Measurements from ENCODE around the gene PALD1.

PALD1 gene

DNA sequence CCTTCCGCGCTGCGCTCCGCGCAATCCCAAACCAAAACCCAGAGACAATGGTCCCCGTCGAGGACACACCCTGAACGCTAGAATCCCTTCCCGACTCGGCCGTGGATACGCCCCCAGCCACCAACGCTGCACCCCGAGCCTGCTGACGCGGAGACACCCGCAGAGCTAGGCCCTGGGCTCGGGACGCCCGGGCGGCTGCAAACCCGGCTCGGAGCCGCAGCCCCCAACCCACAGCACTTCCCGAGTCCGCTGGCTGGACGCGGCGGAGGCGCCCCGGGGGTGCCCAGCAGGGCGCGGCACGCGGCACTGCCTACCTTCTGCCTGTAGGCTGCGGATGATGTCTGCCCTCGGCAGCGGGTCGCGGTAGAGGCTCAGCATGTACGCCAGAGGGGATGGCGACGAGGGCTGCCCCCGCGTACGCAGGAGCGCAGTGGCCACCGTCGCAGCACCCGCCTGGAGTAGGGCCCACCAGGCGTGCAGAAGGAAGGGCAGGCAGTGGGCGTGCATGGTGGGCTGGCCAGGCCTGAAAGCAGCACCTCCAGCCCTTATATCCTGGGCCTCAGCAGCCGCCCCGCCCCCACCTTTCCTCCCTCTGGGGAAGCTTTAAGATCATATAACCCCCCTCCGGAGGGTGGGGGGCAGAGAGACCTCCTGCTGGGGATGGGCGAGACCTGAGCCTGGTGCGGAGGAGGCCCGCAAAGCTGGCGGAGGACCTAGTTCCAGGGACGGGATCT, 37.2 kb upstream of the PALD1 start, which contains the start of gene NODAL:
TSS of gene NODAL (minus strand) at position 521 of the 734 bp plus-strand sequence. CDS start at position 507, 14 bp downstream.
- no peak for TF ChIP-seq POLR2A (IDR thresholded peaks at IDR 0.05; ENCODE audit: low read depth, low read length)
- TF ChIP-seq TAF1 (IDR thresholded peaks at IDR 0.05; ENCODE audit: borderline replicate concordance, low read depth, low read length): no peak
- no peak for TF ChIP-seq POLR2AphosphoS5 (IDR thresholded peaks at IDR 0.05; ENCODE audit: low read depth, low read length)
- FAIRE-seq (no peak), DNase-seq (ENCODE audit: insufficient read length) (no peak)

GRCh38 chr10:70441895-70442309, 36.7 kb upstream of the PALD1 start:
- FAIRE-seq: no peak
- TF ChIP-seq TAF1 (IDR thresholded peaks at IDR 0.05; ENCODE audit: borderline replicate concordance, low read depth, low read length) (no peak), POLR2A (IDR thresholded peaks at IDR 0.05; ENCODE audit: low read depth, low read length) (no peak), POLR2AphosphoS5 (IDR thresholded peaks at IDR 0.05; ENCODE audit: low read depth, low read length) (no peak)
- no peak for DNase-seq (ENCODE audit: insufficient read length)

- FAIRE-seq: no peak
- DNase-seq (ENCODE audit: insufficient read length): no peak
- TF ChIP-seq POLR2AphosphoS5 (IDR thresholded peaks at IDR 0.05; ENCODE audit: low read depth, low read length) (no peak), POLR2A (IDR thresholded peaks at IDR 0.05; ENCODE audit: low read depth, low read length) (no peak), TAF1 (IDR thresholded peaks at IDR 0.05; ENCODE audit: borderline replicate concordance, low read depth, low read length) (no peak)
Measured at GRCh38 chr10:70442332-70442988, 36.1 kb upstream of the PALD1 start.

- FAIRE-seq: no peak
- TF ChIP-seq POLR2A (IDR thresholded peaks at IDR 0.05; ENCODE audit: low read depth, low read length) (no peak), POLR2AphosphoS5 (IDR thresholded peaks at IDR 0.05; ENCODE audit: low read depth, low read length) (no peak), TAF1 (IDR thresholded peaks at IDR 0.05; ENCODE audit: borderline replicate concordance, low read depth, low read length) (no peak)
- no peak for DNase-seq (ENCODE audit: insufficient read length)
Measured at GRCh38 chr10:70444744-70445143, 33.8 kb upstream of the PALD1 start.

GRCh38 chr10:70445718-70446657, 32.6 kb upstream of the PALD1 start:
- no peak for DNase-seq (ENCODE audit: insufficient read length)
- TF ChIP-seq POLR2AphosphoS5 (IDR thresholded peaks at IDR 0.05; ENCODE audit: low read depth, low read length): no peak
- TF ChIP-seq TAF1 (IDR thresholded peaks at IDR 0.05; ENCODE audit: borderline replicate concordance, low read depth, low read length): no peak
- TF ChIP-seq POLR2A (IDR thresholded peaks at IDR 0.05; ENCODE audit: low read depth, low read length): no peak
- FAIRE-seq: no peak

GRCh38 chr10:70448236-70448635, 30.3 kb upstream of the PALD1 start:
- DNase-seq (ENCODE audit: insufficient read length): no peak
- no peak for FAIRE-seq
- TF ChIP-seq TAF1 (IDR thresholded peaks at IDR 0.05; ENCODE audit: borderline replicate concordance, low read depth, low read length) (no peak), POLR2A (IDR thresholded peaks at IDR 0.05; ENCODE audit: low read depth, low read length) (no peak), POLR2AphosphoS5 (IDR thresholded peaks at IDR 0.05; ENCODE audit: low read depth, low read length) (no peak)

DNA sequence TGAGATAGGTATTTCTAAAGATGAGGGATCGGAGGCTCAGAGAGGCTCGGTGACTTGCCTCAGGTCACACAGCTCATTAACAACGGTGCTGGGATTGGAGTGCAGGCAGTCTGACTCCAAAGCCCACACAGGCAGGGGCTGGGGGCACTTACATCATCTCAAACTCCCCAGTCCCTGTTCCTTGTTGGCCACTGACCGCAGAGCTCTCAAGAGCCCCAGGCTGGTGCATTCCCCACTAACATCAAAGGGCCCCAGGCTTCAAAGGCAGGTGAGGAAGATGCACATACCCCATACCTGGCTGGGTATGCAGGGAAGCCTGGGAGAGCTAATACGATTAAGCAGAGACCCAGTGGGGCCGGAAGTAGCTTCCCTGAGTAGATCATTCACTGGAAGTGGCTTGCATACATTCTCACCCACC, 23.3 kb upstream of the PALD1 start:
- FAIRE-seq: no peak
- DNase-seq (ENCODE audit: insufficient read length): no peak
- TF ChIP-seq POLR2AphosphoS5 (IDR thresholded peaks at IDR 0.05; ENCODE audit: low read depth, low read length) (no peak), POLR2A (IDR thresholded peaks at IDR 0.05; ENCODE audit: low read depth, low read length) (no peak), TAF1 (IDR thresholded peaks at IDR 0.05; ENCODE audit: borderline replicate concordance, low read depth, low read length) (no peak)

- FAIRE-seq (no peak), DNase-seq (ENCODE audit: insufficient read length) (no peak)
- TF ChIP-seq TAF1 (IDR thresholded peaks at IDR 0.05; ENCODE audit: borderline replicate concordance, low read depth, low read length): no peak
- no peak for TF ChIP-seq POLR2A (IDR thresholded peaks at IDR 0.05; ENCODE audit: low read depth, low read length)
- no peak for TF ChIP-seq POLR2AphosphoS5 (IDR thresholded peaks at IDR 0.05; ENCODE audit: low read depth, low read length)
Measured at GRCh38 chr10:70456164-70456563, 22.4 kb upstream of the PALD1 start.

GRCh38 chr10:70457759-70458305, 20.7 kb upstream of the PALD1 start:
- FAIRE-seq (no peak), DNase-seq (ENCODE audit: insufficient read length) (no peak)
- no peak for TF ChIP-seq POLR2AphosphoS5 (IDR thresholded peaks at IDR 0.05; ENCODE audit: low read depth, low read length)
- no peak for TF ChIP-seq POLR2A (IDR thresholded peaks at IDR 0.05; ENCODE audit: low read depth, low read length)
- no peak for TF ChIP-seq TAF1 (IDR thresholded peaks at IDR 0.05; ENCODE audit: borderline replicate concordance, low read depth, low read length)

DNA sequence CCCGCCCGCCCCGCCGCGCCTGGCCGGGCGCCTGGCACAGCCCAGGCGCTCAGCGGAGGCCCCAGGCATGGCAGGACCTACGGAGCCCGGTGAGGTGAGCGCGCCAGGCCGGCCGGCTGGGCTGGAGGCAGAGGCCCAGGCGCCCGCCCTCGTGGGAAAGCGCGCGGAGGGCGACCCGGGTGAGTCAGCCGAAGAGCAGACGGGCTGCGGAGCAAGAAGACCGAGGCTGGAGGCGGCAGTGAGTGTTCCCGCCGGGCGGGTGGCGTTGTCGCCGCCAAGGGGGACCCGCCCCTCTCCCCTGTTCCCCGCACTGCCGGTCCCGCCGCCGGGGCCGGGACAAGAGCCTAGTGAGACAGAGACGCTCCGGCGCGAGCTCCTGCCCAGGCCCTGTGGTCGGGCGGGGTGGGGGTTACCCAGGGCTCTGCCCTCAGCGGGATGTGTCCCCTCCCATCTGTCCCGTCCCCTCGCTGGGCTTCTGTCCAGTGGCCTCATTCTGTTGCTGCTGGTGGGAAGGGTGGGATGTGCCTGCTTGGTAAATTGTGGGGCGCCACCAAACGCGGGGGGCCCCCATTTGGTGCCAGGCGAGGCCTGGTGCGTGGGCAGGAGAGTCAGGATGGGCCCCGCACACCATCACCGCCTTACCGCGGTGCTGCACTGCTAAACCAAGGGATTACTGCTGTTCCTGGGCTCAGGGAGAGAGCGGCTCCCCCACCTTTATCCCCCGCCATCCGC, 20.1 kb upstream of the PALD1 start:
- DNase-seq (ENCODE audit: insufficient read length): no peak
- no peak for FAIRE-seq
- no peak for TF ChIP-seq POLR2A (IDR thresholded peaks at IDR 0.05; ENCODE audit: low read depth, low read length)
- TF ChIP-seq POLR2AphosphoS5 (IDR thresholded peaks at IDR 0.05; ENCODE audit: low read depth, low read length): no peak
- TF ChIP-seq TAF1 (IDR thresholded peaks at IDR 0.05; ENCODE audit: borderline replicate concordance, low read depth, low read length): no peak

All from GM12892 (cell line).